Measurements from ENCODE around the gene UGGT2.

The UGGT2 gene

GRCh38 chr13:96034662-96035061 is 18.5 kb downstream of the UGGT2 start:
- Mint-ChIP-seq H3K27ac (ENCODE audit: low read depth) (no peak overlapping the region), H3K4me1 (no peaks in the 10 kb centered on the region), H3K27me3 (no peaks in the 10 kb centered on the region), H3K9me3 (peaks cover 11% of the 10 kb centered on the region), H3K4me3 (no peak overlapping the region), H3K36me3 (ENCODE audit: insufficient read depth) (no peaks in the 10 kb centered on the region)
- DNase-seq (ENCODE audit: low spot score in 2 of 2) = no peak
- no peak for ATAC-seq (replicated peaks; ENCODE audit: extremely low read depth, poor library complexity, severe bottlenecking)

- Mint-ChIP-seq H3K27me3 (no peaks in the 10 kb centered on the region), H3K4me1 (no peaks in the 10 kb centered on the region), H3K4me3 (no peak overlapping the region), H3K9me3 (peaks cover 11% of the 10 kb centered on the region), H3K36me3 (ENCODE audit: insufficient read depth) (no peaks in the 10 kb centered on the region), H3K27ac (ENCODE audit: low read depth) (no peak overlapping the region)
- no peak for ATAC-seq (replicated peaks; ENCODE audit: extremely low read depth, poor library complexity, severe bottlenecking)
- no peak for DNase-seq (ENCODE audit: low spot score in 2 of 2)
Observed at GRCh38 chr13:96033220-96034015, 19.8 kb downstream of the UGGT2 start.

- no peak for DNase-seq (ENCODE audit: low spot score in 2 of 2)
- H3K4me1 Mint-ChIP-seq = no peaks in the 10 kb centered on the region
- H3K27ac Mint-ChIP-seq (ENCODE audit: low read depth) = no peak overlapping the region
- H3K27me3 Mint-ChIP-seq = no peaks in the 10 kb centered on the region
- no peaks in the 10 kb centered on the region for H3K36me3 Mint-ChIP-seq (ENCODE audit: insufficient read depth)
- H3K4me3 Mint-ChIP-seq = no peak overlapping the region
- peaks cover 10% of the 10 kb centered on the region for H3K9me3 Mint-ChIP-seq
- no peak for ATAC-seq (replicated peaks; ENCODE audit: extremely low read depth, poor library complexity, severe bottlenecking)
Observed at GRCh38 chr13:96032717-96033116, 20.5 kb downstream of the UGGT2 start.

GRCh38 chr13:96029002-96029401 is 24.2 kb downstream of the UGGT2 start:
- Mint-ChIP-seq H3K9me3 (peaks cover 6% of the 10 kb centered on the region), H3K36me3 (ENCODE audit: insufficient read depth) (no peaks in the 10 kb centered on the region), H3K4me1 (no peaks in the 10 kb centered on the region), H3K27me3 (no peaks in the 10 kb centered on the region), H3K27ac (ENCODE audit: low read depth) (no peak overlapping the region), H3K4me3 (no peak overlapping the region)
- ATAC-seq (replicated peaks; ENCODE audit: extremely low read depth, poor library complexity, severe bottlenecking) (no peak), DNase-seq (ENCODE audit: low spot score in 2 of 2) (no peak)

GRCh38 chr13:96027496-96027895 is 25.7 kb downstream of the UGGT2 start:
- no peak overlapping the region for H3K27ac Mint-ChIP-seq (ENCODE audit: low read depth)
- no peaks in the 10 kb centered on the region for H3K9me3 Mint-ChIP-seq
- H3K36me3 Mint-ChIP-seq (ENCODE audit: insufficient read depth) = no peaks in the 10 kb centered on the region
- no peaks in the 10 kb centered on the region for H3K4me1 Mint-ChIP-seq
- H3K27me3 Mint-ChIP-seq = no peaks in the 10 kb centered on the region
- DNase-seq (ENCODE audit: low spot score in 2 of 2) (no peak), ATAC-seq (replicated peaks; ENCODE audit: extremely low read depth, poor library complexity, severe bottlenecking) (no peak)
- H3K4me3 Mint-ChIP-seq = no peak overlapping the region

- DNase-seq (ENCODE audit: low spot score in 2 of 2) (no peak), ATAC-seq (replicated peaks; ENCODE audit: extremely low read depth, poor library complexity, severe bottlenecking) (no peak)
- no peak overlapping the region for H3K4me3 Mint-ChIP-seq
- no peaks in the 10 kb centered on the region for H3K9me3 Mint-ChIP-seq
- no peaks in the 10 kb centered on the region for H3K4me1 Mint-ChIP-seq
- no peaks in the 10 kb centered on the region for H3K27me3 Mint-ChIP-seq
- no peak overlapping the region for H3K27ac Mint-ChIP-seq (ENCODE audit: low read depth)
- H3K36me3 Mint-ChIP-seq (ENCODE audit: insufficient read depth) = no peaks in the 10 kb centered on the region
Observed at GRCh38 chr13:96025283-96025682, 27.9 kb downstream of the UGGT2 start.

GRCh38 chr13:96020931-96021330 is 32.3 kb downstream of the UGGT2 start:
- no peak for ATAC-seq (replicated peaks; ENCODE audit: extremely low read depth, poor library complexity, severe bottlenecking)
- Mint-ChIP-seq H3K4me1 (no peaks in the 10 kb centered on the region), H3K9me3 (peaks cover 4% of the 10 kb centered on the region), H3K4me3 (no peak overlapping the region), H3K27me3 (no peaks in the 10 kb centered on the region), H3K36me3 (ENCODE audit: insufficient read depth) (no peaks in the 10 kb centered on the region), H3K27ac (ENCODE audit: low read depth) (no peak overlapping the region)
- no peak for DNase-seq (ENCODE audit: low spot score in 2 of 2)

- Mint-ChIP-seq H3K4me3 (no peak overlapping the region), H3K9me3 (peaks cover 8% of the 10 kb centered on the region), H3K36me3 (ENCODE audit: insufficient read depth) (no peaks in the 10 kb centered on the region), H3K4me1 (no peaks in the 10 kb centered on the region), H3K27ac (ENCODE audit: low read depth) (no peak overlapping the region), H3K27me3 (no peaks in the 10 kb centered on the region)
- DNase-seq (ENCODE audit: low spot score in 2 of 2) (no peak), ATAC-seq (replicated peaks; ENCODE audit: extremely low read depth, poor library complexity, severe bottlenecking) (no peak)
Observed at GRCh38 chr13:96020155-96020575, 33.0 kb downstream of the UGGT2 start.

GRCh38 chr13:96018135-96018534 is 35.1 kb downstream of the UGGT2 start:
- ATAC-seq (replicated peaks; ENCODE audit: extremely low read depth, poor library complexity, severe bottlenecking) = no peak
- Mint-ChIP-seq H3K27ac (ENCODE audit: low read depth) (no peak overlapping the region), H3K9me3 (peaks cover 8% of the 10 kb centered on the region), H3K4me3 (no peak overlapping the region), H3K4me1 (no peaks in the 10 kb centered on the region), H3K27me3 (no peaks in the 10 kb centered on the region), H3K36me3 (ENCODE audit: insufficient read depth) (no peaks in the 10 kb centered on the region)
- no peak for DNase-seq (ENCODE audit: low spot score in 2 of 2)

GRCh38 chr13:96011291-96011872 is 41.8 kb downstream of the UGGT2 start:
- Mint-ChIP-seq H3K4me3 (no peak overlapping the region), H3K27ac (ENCODE audit: low read depth) (no peak overlapping the region), H3K9me3 (peaks cover 14% of the 10 kb centered on the region), H3K4me1 (no peaks in the 10 kb centered on the region), H3K36me3 (ENCODE audit: insufficient read depth) (no peaks in the 10 kb centered on the region), H3K27me3 (no peaks in the 10 kb centered on the region)
- no peak for DNase-seq (ENCODE audit: low spot score in 2 of 2)
- ATAC-seq (replicated peaks; ENCODE audit: extremely low read depth, poor library complexity, severe bottlenecking) = no peak

GRCh38 chr13:96003304-96003703 is 49.9 kb downstream of the UGGT2 start:
- H3K4me1 Mint-ChIP-seq = no peaks in the 10 kb centered on the region
- no peaks in the 10 kb centered on the region for H3K36me3 Mint-ChIP-seq (ENCODE audit: insufficient read depth)
- H3K9me3 Mint-ChIP-seq = peaks cover 6% of the 10 kb centered on the region
- ATAC-seq (replicated peaks; ENCODE audit: extremely low read depth, poor library complexity, severe bottlenecking) (no peak), DNase-seq (ENCODE audit: low spot score in 2 of 2) (no peak)
- no peak overlapping the region for H3K4me3 Mint-ChIP-seq
- no peaks in the 10 kb centered on the region for H3K27me3 Mint-ChIP-seq
- no peak overlapping the region for H3K27ac Mint-ChIP-seq (ENCODE audit: low read depth)

GRCh38 chr13:96002322-96003131 is 50.7 kb downstream of the UGGT2 start:
- Mint-ChIP-seq H3K9me3 (no peaks in the 10 kb centered on the region), H3K36me3 (ENCODE audit: insufficient read depth) (no peaks in the 10 kb centered on the region)

GRCh38 chr13:96000069-96000468 is 53.1 kb downstream of the UGGT2 start:
- Mint-ChIP-seq H3K36me3 (ENCODE audit: insufficient read depth) (no peaks in the 10 kb centered on the region), H3K27ac (ENCODE audit: low read depth) (no peak overlapping the region), H3K4me3 (no peak overlapping the region), H3K9me3 (no peaks in the 10 kb centered on the region), H3K4me1 (no peaks in the 10 kb centered on the region), H3K27me3 (no peaks in the 10 kb centered on the region)
- no peak for ATAC-seq (replicated peaks; ENCODE audit: extremely low read depth, poor library complexity, severe bottlenecking)
- DNase-seq (ENCODE audit: low spot score in 2 of 2) = no peak

More at GRCh38 chr13:96002322-96003131, 50.7 kb downstream of the UGGT2 start:
- DNase-seq (ENCODE audit: low spot score in 2 of 2) (no peak), ATAC-seq (replicated peaks; ENCODE audit: extremely low read depth, poor library complexity, severe bottlenecking) (no peak)
- H3K4me3 Mint-ChIP-seq = no peak overlapping the region
- no peaks in the 10 kb centered on the region for H3K27me3 Mint-ChIP-seq
- H3K27ac Mint-ChIP-seq (ENCODE audit: low read depth) = no peak overlapping the region
- no peaks in the 10 kb centered on the region for H3K4me1 Mint-ChIP-seq

Measured in central memory CD8-positive, alpha-beta T cell (primary cell).